ENCODE data around the gene OSBPL6.

Gene OSBPL6

GRCh38 chr2:178367344-178367743 lies 173.0 kb downstream of the OSBPL6 start:
- TF ChIP-seq POLR2A (IDR thresholded peaks at IDR 0.05; ENCODE audit: low read length) (no peak), GATA1 (IDR thresholded peaks at IDR 0.05; ENCODE audit: low read depth, low read length) (no peak)
- no peak for DNase-seq

GRCh38 chr2:178374865-178375264 lies 180.6 kb downstream of the OSBPL6 start:
- no peak for DNase-seq
- no peak for TF ChIP-seq POLR2A (IDR thresholded peaks at IDR 0.05; ENCODE audit: low read length)
- TF ChIP-seq GATA1 (IDR thresholded peaks at IDR 0.05; ENCODE audit: low read depth, low read length), result no peak

- TF ChIP-seq POLR2A (IDR thresholded peaks at IDR 0.05; ENCODE audit: low read length), result no peak
- TF ChIP-seq GATA1 (IDR thresholded peaks at IDR 0.05; ENCODE audit: low read depth, low read length), result no peak
- DNase-seq, result no peak
Measured at GRCh38 chr2:178377046-178377445, 182.7 kb downstream of the OSBPL6 start.

GRCh38 chr2:178379162-178380004 lies 185.1 kb downstream of the OSBPL6 start:
- no peak for TF ChIP-seq POLR2A (IDR thresholded peaks at IDR 0.05; ENCODE audit: low read length)
- DNase-seq, result no peak

GRCh38 chr2:178380763-178381162 lies 186.5 kb downstream of the OSBPL6 start:
- no peak for DNase-seq
- no peak for TF ChIP-seq POLR2A (IDR thresholded peaks at IDR 0.05; ENCODE audit: low read length)
- TF ChIP-seq GATA1 (IDR thresholded peaks at IDR 0.05; ENCODE audit: low read depth, low read length), result no peak

GRCh38 chr2:178383718-178384117 lies 189.4 kb downstream of the OSBPL6 start:
- DNase-seq, result no peak
- TF ChIP-seq POLR2A (IDR thresholded peaks at IDR 0.05; ENCODE audit: low read length) (no peak), GATA1 (IDR thresholded peaks at IDR 0.05; ENCODE audit: low read depth, low read length) (no peak)

GRCh38 chr2:178385595-178386148 lies 191.4 kb downstream of the OSBPL6 start:
- no peak for TF ChIP-seq POLR2A (IDR thresholded peaks at IDR 0.05; ENCODE audit: low read length)
- no peak for TF ChIP-seq GATA1 (IDR thresholded peaks at IDR 0.05; ENCODE audit: low read depth, low read length)
- no peak for DNase-seq

GRCh38 chr2:178386986-178387597 lies 192.8 kb downstream of the OSBPL6 start:
- no peak for DNase-seq
- no peak for TF ChIP-seq GATA1 (IDR thresholded peaks at IDR 0.05; ENCODE audit: low read depth, low read length)
- TF ChIP-seq POLR2A (IDR thresholded peaks at IDR 0.05; ENCODE audit: low read length), result no peak

- no peak for DNase-seq
- TF ChIP-seq GATA1 (IDR thresholded peaks at IDR 0.05; ENCODE audit: low read depth, low read length), result no peak
- TF ChIP-seq POLR2A (IDR thresholded peaks at IDR 0.05; ENCODE audit: low read length), result no peak
Measured at GRCh38 chr2:178388287-178388686, 194.0 kb downstream of the OSBPL6 start.

- TF ChIP-seq POLR2A (IDR thresholded peaks at IDR 0.05; ENCODE audit: low read length), result no peak
- TF ChIP-seq GATA1 (IDR thresholded peaks at IDR 0.05; ENCODE audit: low read depth, low read length), result no peak
- DNase-seq, result no peak
Measured at GRCh38 chr2:178391701-178392100, 197.4 kb downstream of the OSBPL6 start.

- DNase-seq, result no peak
Measured at GRCh38 chr2:178392215-178392614, 197.9 kb downstream of the OSBPL6 start.

GRCh38 chr2:178394859-178395258 lies 200.5 kb downstream of the OSBPL6 start:
- no peak for DNase-seq
- TF ChIP-seq GATA1 (IDR thresholded peaks at IDR 0.05; ENCODE audit: low read depth, low read length) (no peak), POLR2A (IDR thresholded peaks at IDR 0.05; ENCODE audit: low read length) (no peak)

More at GRCh38 chr2:178392215-178392614, 197.9 kb downstream of the OSBPL6 start:
- TF ChIP-seq GATA1 (IDR thresholded peaks at IDR 0.05; ENCODE audit: low read depth, low read length), result no peak
- TF ChIP-seq POLR2A (IDR thresholded peaks at IDR 0.05; ENCODE audit: low read length), result no peak

- TF ChIP-seq POLR2A (IDR thresholded peaks at IDR 0.05; ENCODE audit: low read length) (no peak), GATA1 (IDR thresholded peaks at IDR 0.05; ENCODE audit: low read depth, low read length) (no peak)
- no peak for DNase-seq
Measured at GRCh38 chr2:178395295-178395694, 201.0 kb downstream of the OSBPL6 start.

GRCh38 chr2:178395941-178396570 lies 201.7 kb downstream of the OSBPL6 start:
- DNase-seq, result no peak
- no peak for TF ChIP-seq POLR2A (IDR thresholded peaks at IDR 0.05; ENCODE audit: low read length)
- TF ChIP-seq GATA1 (IDR thresholded peaks at IDR 0.05; ENCODE audit: low read depth, low read length), result no peak
